Transverse colon (tissue), 4 donors: Measurements from ENCODE around the gene AIPL1. TPM values are rescaled to one million over a fixed set of nuclear protein-coding genes. Genes with fewer than 3 reads are reported as not detected.
A peak's percentile ranks its signal among the peaks of the same experiment; 100 is the strongest.

Experiments
- DNase-seq: peaks from one replicate; pipeline ENCODE4 v3.0.0-alpha.2; 2019
- H3K27ac ChIP-seq, 4 donors: fragments of 200-600 bp; sonication (generic); 2 replicates each; pipeline ENCODE4 v1.5.1; 2016 to 2018; ENCODE audit warnings: inconsistent platforms in 4 of 4
- H3K27me3 ChIP-seq: fragments of 200-600 bp; sonication (generic); 2 replicates; pipeline ENCODE4 v1.5.1; 2017; ENCODE audit warnings: inconsistent platforms
- H3K36me3 ChIP-seq, 4 donors: fragments of 200-600 bp; sonication (generic); 2 replicates each; pipeline ENCODE4 v1.5.1; 2017 to 2019; ENCODE audit warnings: inconsistent platforms in 4 of 4
- H3K4me1 ChIP-seq, 4 donors: fragments of 200-600 bp; sonication (generic); 2 replicates each; pipeline ENCODE4 v1.5.1; 2017 to 2020; ENCODE audit warnings: inconsistent platforms in 4 of 4
- H3K4me3 ChIP-seq, 4 donors: fragments of 200-600 bp; sonication (generic); 1 replicate in 1 of 4; 2 replicates in 3 of 4; pipeline versions ENCODE4 v1.5.1 to v1.6.1; 2017 to 2019; ENCODE audit warnings: inconsistent platforms in 4 of 4
- H3K9me3 ChIP-seq, 2 donors: fragments of 200-600 bp; sonication (generic); 2 replicates each; pipeline ENCODE4 v1.5.1; 2017 to 2019; ENCODE audit warnings: inconsistent platforms in 2 of 2
- CTCF ChIP-seq, 5 experiments: fragments of 200-600 bp in 3 of 5; fragments of 450-650 bp in 2 of 5; sonication (generic) in 3 of 5; IDR thresholded peaks; 1 replicate in 2 of 5; 2 replicates in 3 of 5; pipeline ENCODE4 v1.5.1; 2016 to 2017; ENCODE audit warnings: antibody characterized with exemption in 5 of 5, inconsistent platforms in 3 of 5, mild to moderate bottlenecking in 2 of 5, moderate library complexity in 1 of 5
- EP300 ChIP-seq: sonication (generic); formaldehyde crosslinking; IDR thresholded peaks from one replicate; pipeline ENCODE4 v1.6.1; 2017; ENCODE audit warnings: antibody characterized with exemption, low read depth
- POLR2A ChIP-seq: fragments of 450-650 bp; IDR thresholded peaks from one replicate; pipeline ENCODE4 v1.6.1; 2016; ENCODE audit warnings: antibody characterized with exemption, mild to moderate bottlenecking, moderate library complexity
- POLR2AphosphoS5 ChIP-seq, 3 donors: sonication (generic); formaldehyde crosslinking; IDR thresholded peaks; one replicate each; pipeline ENCODE4 v1.6.1; 2016; ENCODE audit warnings: antibody characterized with exemption in 3 of 3
- WGBS, 2 donors: methylation state at CpG; one replicate each; pipeline ENCODE4 v1.1.5; 2018; ENCODE audit warnings: low coverage in 1 of 2; 5-methylcytosine and 5-hydroxymethylcytosine counted together
- in situ Hi-C, 4 donors: fragments of 200-750 bp; cut with MboI; loops; one replicate each; pipeline versions ENCODE4 v1.15.0 to v1.15.1; 2017; ENCODE audit warnings: low sequenced_read_pairs in 3 of 4, low pct_ligation_motif_present in 1 of 4, low pct_unique_long_range_greater_than_20kb in 1 of 4
- intact Hi-C: fragments of 100-400 bp; cut with DNase I; formaldehyde crosslinking; loops from one replicate; pipeline ENCODE4 v1.15.1; 2023; ENCODE audit warnings: low total_unique reads
- total RNA-seq, 4 donors: library from RNA; depleted of rRNA; stranded (reverse); fragments of >200 nt; gene quantifications; one replicate each; pipeline ENCODE4 v1.1.0, GENCODE V29; 2016

AIPL1 gene
- total RNA-seq, 4 donors from 2014 or later, result not detected

- WGBS, 2 donors, result 20 to 54% methylated on average over 1 to 4 of the region's 4 CpGs
- Histone ChIP-seq H3K36me3 (no peaks in the 10 kb centered on the region), H3K4me3 (no peak overlapping the region), H3K4me1 (peaks cover 0 to 16% (median 14%) of the 10 kb centered on the region in 4 donors), H3K27ac (no peak overlapping the region), H3K27me3 (peaks cover 32% of the 10 kb centered on the region), H3K9me3 (no peaks in the 10 kb centered on the region)
- no peak for DNase-seq
- in situ Hi-C loops (loop anchor here in 1 of 4 donors (10.0 kb wide), 1 partner anchor 855 kb away; the partner anchor contains the start of gene NLRP1), intact Hi-C loops (no loop called here)
- TF ChIP-seq POLR2AphosphoS5 (IDR thresholded peaks at IDR 0.05) (no peak), EP300 (no peak), POLR2A (no peak), CTCF (IDR thresholded peaks at IDR 0.05) (no peak)
Observed at GRCh38 chr17:6439951-6440350, 5.0 kb upstream of the AIPL1 start.

GRCh38 chr17:6437956-6438355, 3.0 kb upstream of the AIPL1 start:
- H3K4me1 ChIP-seq, result no peaks in the 10 kb centered on the region
- no peak for DNase-seq
- in situ Hi-C loops, result loop anchor here in 1 of 4 donors (10.0 kb wide), 1 partner anchor 853 kb away; the partner anchor contains the start of gene NLRP1
- no peaks in the 10 kb centered on the region for H3K9me3 ChIP-seq
- intact Hi-C loops, result no loop called here
- no peak overlapping the region for H3K4me3 ChIP-seq
- WGBS, 2 donors, result 20 to 35% methylated on average over 2 to 3 of the region's 3 CpGs
- H3K36me3 ChIP-seq, result no peaks in the 10 kb centered on the region
- H3K27me3 ChIP-seq, result peaks cover 32% of the 10 kb centered on the region
- no peak overlapping the region for H3K27ac ChIP-seq
- TF ChIP-seq POLR2A (no peak), CTCF (IDR thresholded peaks at IDR 0.05) (no peak), EP300 (no peak), POLR2AphosphoS5 (IDR thresholded peaks at IDR 0.05) (no peak)

GRCh38 chr17:6437466-6437865, 2.5 kb upstream of the AIPL1 start:
- Histone ChIP-seq H3K27me3 (peaks cover 32% of the 10 kb centered on the region), H3K9me3 (no peaks in the 10 kb centered on the region), H3K36me3 (no peaks in the 10 kb centered on the region), H3K4me1 (no peaks in the 10 kb centered on the region), H3K27ac (no peak overlapping the region), H3K4me3 (no peak overlapping the region)
- intact Hi-C loops, result no loop called here
- TF ChIP-seq EP300, result no peak
- no peak for TF ChIP-seq POLR2A
- TF ChIP-seq POLR2AphosphoS5 (IDR thresholded peaks at IDR 0.05), result no peak
- no peak for TF ChIP-seq CTCF (IDR thresholded peaks at IDR 0.05)
- no peak for DNase-seq
- in situ Hi-C loops, result loop anchor here in 1 of 4 donors (10.0 kb wide), 1 partner anchor 853 kb away; the partner anchor contains the start of gene NLRP1
- 22% methylated on average over 4 of the region's 4 CpGs; no CpG with 5 or more reads in 1 of the 2 donors for WGBS, 2 donors

GRCh38 chr17:6435968-6436367, 1.0 kb upstream of the AIPL1 start:
- no peak overlapping the region for H3K4me3 ChIP-seq
- peaks cover 32% of the 10 kb centered on the region for H3K27me3 ChIP-seq
- no peaks in the 10 kb centered on the region for H3K4me1 ChIP-seq
- peak; percentile 69 for DNase-seq
- no peak overlapping the region for H3K27ac ChIP-seq
- WGBS, 2 donors, result 21% methylated on average over 9 of the region's 9 CpGs; no CpG with 5 or more reads in 1 of the 2 donors
- peak; percentile 68 to 87 (median 80) for TF ChIP-seq CTCF (IDR thresholded peaks at IDR 0.05)
- TF ChIP-seq POLR2A, result no peak
- in situ Hi-C loops, result loop anchor here in 1 of 4 donors (10.0 kb wide), 1 partner anchor 851 kb away; the partner anchor contains the start of gene NLRP1
- peaks cover 2 to 4% of the 10 kb centered on the region in 2 donors for H3K9me3 ChIP-seq
- intact Hi-C loops, result no loop called here
- no peaks in the 10 kb centered on the region for H3K36me3 ChIP-seq
